MM.1S (cell line): Measurements from ENCODE around the gene LIPE.

Experiments used
- CTCF ChIP-seq: fragments of 300-600 bp; sonication (generic); IDR thresholded peaks from 2 replicates; pipeline ENCODE4 v1.5.1; 2016; ENCODE audit warnings: antibody characterized with exemption, low read length, mixed read lengths
- EZH2phosphoT487 ChIP-seq: fragments of 300-600 bp; sonication (generic); IDR thresholded peaks from 2 replicates; pipeline ENCODE4 v1.6.1; 2018; ENCODE audit warnings: antibody characterized with exemption, low read length

GRCh38 chr19:42397263-42398166 lies 29.7 kb downstream of the LIPE start:
- TF ChIP-seq CTCF (no peak), EZH2phosphoT487 (no peak)
